ENCODE data around the gene LRRC3B.

The LRRC3B gene

DNA sequence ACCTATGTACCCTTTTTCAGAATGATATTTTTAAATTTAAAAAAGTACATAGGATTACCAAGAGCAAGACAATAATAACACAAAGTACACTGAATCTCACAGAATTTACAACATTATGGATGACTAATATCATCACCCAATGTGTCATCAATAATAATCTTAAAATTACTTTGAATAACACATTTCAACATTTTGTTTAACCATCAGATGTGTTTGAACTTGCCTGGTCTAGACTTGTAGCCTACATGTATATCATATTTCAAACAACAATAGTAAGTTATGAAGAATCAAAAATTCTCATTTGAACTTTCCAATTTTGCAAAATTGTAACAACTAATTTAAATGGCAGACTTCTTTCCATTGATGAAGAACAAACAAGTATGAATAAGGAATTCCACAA lies 15.1 kb downstream of the LRRC3B start:
- Histone ChIP-seq H2BK12ac (ENCODE audit: low read length in 2 of 2) (no peak overlapping the region), H3K4ac (ENCODE audit: low read depth in 1 of 2, low read length in 2 of 2) (no peak overlapping the region), H3K4me2 (ENCODE audit: low read length, poor library complexity, severe bottlenecking) (no peak overlapping the region), H2BK5ac (ENCODE audit: low read depth, low read length, poor library complexity, severe bottlenecking) (no peak overlapping the region), H2BK120ac (ENCODE audit: low read depth, low read length) (no peak overlapping the region), H3K9me3 (ENCODE audit: control insufficient read depth, low read length) (peaks cover 9% of the 10 kb centered on the region), H2BK15ac (ENCODE audit: low read depth, poor library complexity, severe bottlenecking) (no peak overlapping the region), H3K18ac (ENCODE audit: low read depth in 1 of 2, low read length in 2 of 2) (no peak overlapping the region), H3K36me3 (ENCODE audit: control insufficient read depth in 1 of 2, insufficient read depth in 2 of 2, low read depth in 1 of 2, low read length in 2 of 2) (no peaks in the 10 kb centered on the region), H4K91ac (ENCODE audit: low read length) (no peak overlapping the region), H3K4me3 (ENCODE audit: insufficient read depth in 1 of 2, low read depth in 1 of 2, low read length in 2 of 2) (no peak overlapping the region), H3K27ac (ENCODE audit: low read length, poor library complexity, severe bottlenecking) (no peak overlapping the region), H4K8ac (ENCODE audit: low read length) (no peak overlapping the region), H3K79me1 (replicated peaks; ENCODE audit: low read length, poor library complexity, severe bottlenecking) (no peaks in the 10 kb centered on the region), H2AFZ (ENCODE audit: low read depth, low read length) (no peak overlapping the region), H3K4me1 (ENCODE audit: control insufficient read depth, insufficient read depth, low read depth, low read length) (no peaks in the 10 kb centered on the region), H3K23ac (ENCODE audit: low read length in 2 of 2) (no peak overlapping the region), H3K9ac (ENCODE audit: low read length) (no peak overlapping the region), H3K27me3 (ENCODE audit: control insufficient read depth in 1 of 2, insufficient read depth in 1 of 2, low read length in 2 of 2) (no peaks in the 10 kb centered on the region), H2AK5ac (ENCODE audit: low read length, severe bottlenecking) (no peak overlapping the region), H3K14ac (ENCODE audit: low read length in 2 of 2) (no peak overlapping the region)
- DNase-seq = no peak

DNA sequence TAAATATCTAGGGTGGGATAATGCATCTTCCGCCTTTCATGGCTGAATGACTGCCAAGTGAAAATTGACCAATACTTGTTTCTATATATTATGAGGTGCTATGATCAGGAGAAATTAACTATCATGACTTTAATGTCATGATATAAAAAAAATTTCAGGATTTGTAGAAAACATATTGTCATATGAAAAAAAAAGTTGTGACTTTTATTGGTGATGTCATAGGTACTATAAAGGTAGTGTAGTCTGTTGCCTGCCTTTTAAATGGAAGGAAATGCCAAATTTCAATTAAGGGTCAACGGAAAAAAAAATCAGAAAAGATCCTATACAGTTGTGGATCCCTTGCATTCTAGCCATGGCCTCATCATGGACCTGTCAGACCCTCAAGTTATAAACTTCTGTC lies 15.5 kb downstream of the LRRC3B start:
- no peaks in the 10 kb centered on the region for H3K4me1 ChIP-seq (ENCODE audit: control insufficient read depth, insufficient read depth, low read depth, low read length)
- no peak overlapping the region for H3K4ac ChIP-seq (ENCODE audit: low read depth in 1 of 2, low read length in 2 of 2)
- H3K9me3 ChIP-seq (ENCODE audit: control insufficient read depth, low read length) = peaks cover 9% of the 10 kb centered on the region
- no peak overlapping the region for H2AK5ac ChIP-seq (ENCODE audit: low read length, severe bottlenecking)
- H3K18ac ChIP-seq (ENCODE audit: low read depth in 1 of 2, low read length in 2 of 2) = no peak overlapping the region
- no peak overlapping the region for H2BK120ac ChIP-seq (ENCODE audit: low read depth, low read length)
- H2BK5ac ChIP-seq (ENCODE audit: low read depth, low read length, poor library complexity, severe bottlenecking) = no peak overlapping the region
- H3K4me2 ChIP-seq (ENCODE audit: low read length, poor library complexity, severe bottlenecking) = no peak overlapping the region
- H4K8ac ChIP-seq (ENCODE audit: low read length) = no peak overlapping the region
- H3K14ac ChIP-seq (ENCODE audit: low read length in 2 of 2) = no peak overlapping the region
- H3K36me3 ChIP-seq (ENCODE audit: control insufficient read depth in 1 of 2, insufficient read depth in 2 of 2, low read depth in 1 of 2, low read length in 2 of 2) = no peaks in the 10 kb centered on the region
- H3K9ac ChIP-seq (ENCODE audit: low read length) = no peak overlapping the region
- no peak overlapping the region for H2AFZ ChIP-seq (ENCODE audit: low read depth, low read length)
- H2BK12ac ChIP-seq (ENCODE audit: low read length in 2 of 2) = no peak overlapping the region
- no peak for DNase-seq
- no peak overlapping the region for H3K23ac ChIP-seq (ENCODE audit: low read length in 2 of 2)
- no peak overlapping the region for H3K27ac ChIP-seq (ENCODE audit: low read length, poor library complexity, severe bottlenecking)
- WGBS = 75% methylated on average over 2 of the region's 2 CpGs
- no peak overlapping the region for H4K91ac ChIP-seq (ENCODE audit: low read length)
- no peaks in the 10 kb centered on the region for H3K79me1 ChIP-seq (replicated peaks; ENCODE audit: low read length, poor library complexity, severe bottlenecking)
- H2BK15ac ChIP-seq (ENCODE audit: low read depth, poor library complexity, severe bottlenecking) = no peak overlapping the region
- no peaks in the 10 kb centered on the region for H3K27me3 ChIP-seq (ENCODE audit: control insufficient read depth in 1 of 2, insufficient read depth in 1 of 2, low read length in 2 of 2)
- no peak overlapping the region for H3K4me3 ChIP-seq (ENCODE audit: insufficient read depth in 1 of 2, low read depth in 1 of 2, low read length in 2 of 2)

DNA sequence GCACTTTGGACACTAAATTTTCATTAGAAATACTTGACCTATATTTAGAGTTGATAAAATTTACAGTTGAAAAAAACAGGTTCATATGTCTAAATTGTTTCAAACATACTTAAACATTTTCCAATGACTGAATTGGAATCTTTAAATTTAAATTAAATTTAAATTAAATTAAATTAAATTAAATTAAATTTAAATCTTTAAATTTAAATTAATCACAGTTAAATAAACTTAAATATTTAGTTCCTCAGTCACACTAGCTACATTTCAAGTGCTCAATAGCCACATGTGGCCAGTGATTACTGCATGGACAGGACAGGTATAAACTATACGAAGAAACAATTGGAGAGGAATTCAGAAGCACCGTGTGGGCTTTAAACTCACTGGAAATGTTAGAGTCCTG lies 16.8 kb downstream of the LRRC3B start:
- no peak overlapping the region for H3K23ac ChIP-seq (ENCODE audit: low read length in 2 of 2)
- H3K27me3 ChIP-seq (ENCODE audit: control insufficient read depth in 1 of 2, insufficient read depth in 1 of 2, low read length in 2 of 2) = no peaks in the 10 kb centered on the region
- H4K8ac ChIP-seq (ENCODE audit: low read length) = no peak overlapping the region
- no peak overlapping the region for H2BK12ac ChIP-seq (ENCODE audit: low read length in 2 of 2)
- H3K9ac ChIP-seq (ENCODE audit: low read length) = no peak overlapping the region
- no peaks in the 10 kb centered on the region for H3K79me1 ChIP-seq (replicated peaks; ENCODE audit: low read length, poor library complexity, severe bottlenecking)
- no peak overlapping the region for H2BK15ac ChIP-seq (ENCODE audit: low read depth, poor library complexity, severe bottlenecking)
- H2BK120ac ChIP-seq (ENCODE audit: low read depth, low read length) = no peak overlapping the region
- H4K91ac ChIP-seq (ENCODE audit: low read length) = no peak overlapping the region
- no peaks in the 10 kb centered on the region for H3K36me3 ChIP-seq (ENCODE audit: control insufficient read depth in 1 of 2, insufficient read depth in 2 of 2, low read depth in 1 of 2, low read length in 2 of 2)
- H2BK5ac ChIP-seq (ENCODE audit: low read depth, low read length, poor library complexity, severe bottlenecking) = no peak overlapping the region
- no peak overlapping the region for H3K4me2 ChIP-seq (ENCODE audit: low read length, poor library complexity, severe bottlenecking)
- DNase-seq = no peak
- H3K18ac ChIP-seq (ENCODE audit: low read depth in 1 of 2, low read length in 2 of 2) = no peak overlapping the region
- no peak overlapping the region for H3K4me3 ChIP-seq (ENCODE audit: insufficient read depth in 1 of 2, low read depth in 1 of 2, low read length in 2 of 2)
- H3K4me1 ChIP-seq (ENCODE audit: control insufficient read depth, insufficient read depth, low read depth, low read length) = no peaks in the 10 kb centered on the region
- H2AFZ ChIP-seq (ENCODE audit: low read depth, low read length) = no peak overlapping the region
- no peak overlapping the region for H3K4ac ChIP-seq (ENCODE audit: low read depth in 1 of 2, low read length in 2 of 2)
- H3K14ac ChIP-seq (ENCODE audit: low read length in 2 of 2) = no peak overlapping the region
- H2AK5ac ChIP-seq (ENCODE audit: low read length, severe bottlenecking) = no peak overlapping the region
- H3K27ac ChIP-seq (ENCODE audit: low read length, poor library complexity, severe bottlenecking) = no peak overlapping the region
- 93% methylated on average over 2 of the region's 2 CpGs for WGBS
- H3K9me3 ChIP-seq (ENCODE audit: control insufficient read depth, low read length) = peaks cover 9% of the 10 kb centered on the region

DNA sequence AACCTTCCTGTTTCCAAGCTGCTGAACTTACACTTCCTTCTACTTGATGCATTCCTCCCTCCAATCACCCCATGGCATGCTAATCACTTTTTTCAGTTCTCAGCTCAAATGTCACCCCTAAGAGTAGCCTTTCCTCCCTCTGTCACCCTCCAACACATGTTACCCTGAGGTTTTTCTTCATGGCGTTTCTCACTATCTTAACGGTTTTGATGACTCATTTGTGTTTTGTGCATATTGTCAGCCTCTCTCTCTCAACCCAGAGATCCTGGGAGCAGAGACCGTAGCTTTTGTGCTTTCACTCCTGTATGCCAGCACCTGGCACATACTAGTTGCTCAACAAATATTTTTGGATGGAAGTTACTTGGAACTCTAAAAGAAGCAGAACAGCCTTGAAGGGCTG lies 24.5 kb downstream of the LRRC3B start:
- no peak overlapping the region for H2BK5ac ChIP-seq (ENCODE audit: low read depth, low read length, poor library complexity, severe bottlenecking)
- H3K4ac ChIP-seq (ENCODE audit: low read depth in 1 of 2, low read length in 2 of 2) = no peak overlapping the region
- no peak overlapping the region for H2BK12ac ChIP-seq (ENCODE audit: low read length in 2 of 2)
- H3K4me3 ChIP-seq (ENCODE audit: insufficient read depth in 1 of 2, low read depth in 1 of 2, low read length in 2 of 2) = no peak overlapping the region
- no peak overlapping the region for H2BK120ac ChIP-seq (ENCODE audit: low read depth, low read length)
- no peak overlapping the region for H3K4me2 ChIP-seq (ENCODE audit: low read length, poor library complexity, severe bottlenecking)
- no peaks in the 10 kb centered on the region for H3K9me3 ChIP-seq (ENCODE audit: control insufficient read depth, low read length)
- H3K36me3 ChIP-seq (ENCODE audit: control insufficient read depth in 1 of 2, insufficient read depth in 2 of 2, low read depth in 1 of 2, low read length in 2 of 2) = no peaks in the 10 kb centered on the region
- no peak overlapping the region for H2AFZ ChIP-seq (ENCODE audit: low read depth, low read length)
- no peak overlapping the region for H2BK15ac ChIP-seq (ENCODE audit: low read depth, poor library complexity, severe bottlenecking)
- H4K8ac ChIP-seq (ENCODE audit: low read length) = no peak overlapping the region
- no peak overlapping the region for H3K27ac ChIP-seq (ENCODE audit: low read length, poor library complexity, severe bottlenecking)
- no peaks in the 10 kb centered on the region for H3K27me3 ChIP-seq (ENCODE audit: control insufficient read depth in 1 of 2, insufficient read depth in 1 of 2, low read length in 2 of 2)
- H2AK5ac ChIP-seq (ENCODE audit: low read length, severe bottlenecking) = no peak overlapping the region
- no peaks in the 10 kb centered on the region for H3K4me1 ChIP-seq (ENCODE audit: control insufficient read depth, insufficient read depth, low read depth, low read length)
- H3K14ac ChIP-seq (ENCODE audit: low read length in 2 of 2) = no peak overlapping the region
- no peak for DNase-seq
- H3K23ac ChIP-seq (ENCODE audit: low read length in 2 of 2) = no peak overlapping the region
- WGBS = 54% methylated on average over 3 of the region's 3 CpGs
- no peak overlapping the region for H3K9ac ChIP-seq (ENCODE audit: low read length)
- H3K18ac ChIP-seq (ENCODE audit: low read depth in 1 of 2, low read length in 2 of 2) = no peak overlapping the region
- H4K91ac ChIP-seq (ENCODE audit: low read length) = no peak overlapping the region
- H3K79me1 ChIP-seq (replicated peaks; ENCODE audit: low read length, poor library complexity, severe bottlenecking) = no peaks in the 10 kb centered on the region
